Measurements from ENCODE around the gene E2F4. TPM values are rescaled to one million over a fixed set of nuclear protein-coding genes. Genes with fewer than 3 reads are reported as not detected.

The E2F4 gene
- total and polyA plus RNA-seq, 2 of the 13 experiments (the other 11 are each of a cell fraction or from before 2014, with no cell fraction given): 84.8 to 91.2 TPM

DNA sequence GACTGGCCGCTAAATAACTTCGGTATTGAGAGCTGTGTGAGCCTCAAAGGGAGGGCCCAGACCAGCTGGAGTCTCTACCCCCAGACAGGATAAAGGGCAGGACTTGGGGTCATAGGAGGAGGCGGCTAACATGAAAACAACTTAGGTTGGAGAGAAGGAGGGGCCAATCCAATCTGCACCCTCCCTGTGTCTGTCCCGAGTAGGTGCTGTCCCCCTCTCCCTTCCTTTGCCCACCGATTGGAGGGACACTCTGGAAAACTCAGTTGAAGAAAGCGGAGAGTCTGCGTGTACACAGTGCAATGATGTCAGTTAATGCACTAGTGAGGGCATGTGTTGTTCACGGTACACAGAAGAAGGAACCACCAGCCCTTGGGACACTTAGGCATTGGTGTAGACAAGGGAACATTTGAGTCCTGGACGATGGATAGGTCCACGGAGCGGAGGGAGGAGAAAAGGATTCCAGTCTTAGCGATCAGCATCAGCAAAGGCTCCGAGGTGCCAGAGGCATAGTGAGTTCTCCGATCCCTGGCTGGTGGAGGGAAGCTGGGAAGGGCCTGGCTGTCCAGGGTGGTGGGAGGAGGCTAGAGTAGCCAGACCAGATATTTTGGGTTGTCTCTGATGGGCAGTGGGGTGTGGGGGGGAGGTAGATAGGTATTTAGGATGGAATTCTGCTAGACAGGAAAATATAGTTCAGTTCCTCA, 20.9 kb upstream of the E2F4 start (continued):
- peak; percentile 50; the same call in 1 of the 2 replicates for TF ChIP-seq PREB (CRISPR knock-in tag; IDR thresholded peaks at IDR 0.05)
- TF ChIP-seq ZNF761 (CRISPR knock-in tag; conservative IDR thresholded peaks at IDR 0.05): no peak
- TF ChIP-seq IRF1 (CRISPR knock-in tag; IDR thresholded peaks at IDR 0.05; ENCODE audit: low read depth): 0 out of 2 replicates have a peak, but pooled peaks have one; percentile 45
- TF ChIP-seq, protein P1, sequence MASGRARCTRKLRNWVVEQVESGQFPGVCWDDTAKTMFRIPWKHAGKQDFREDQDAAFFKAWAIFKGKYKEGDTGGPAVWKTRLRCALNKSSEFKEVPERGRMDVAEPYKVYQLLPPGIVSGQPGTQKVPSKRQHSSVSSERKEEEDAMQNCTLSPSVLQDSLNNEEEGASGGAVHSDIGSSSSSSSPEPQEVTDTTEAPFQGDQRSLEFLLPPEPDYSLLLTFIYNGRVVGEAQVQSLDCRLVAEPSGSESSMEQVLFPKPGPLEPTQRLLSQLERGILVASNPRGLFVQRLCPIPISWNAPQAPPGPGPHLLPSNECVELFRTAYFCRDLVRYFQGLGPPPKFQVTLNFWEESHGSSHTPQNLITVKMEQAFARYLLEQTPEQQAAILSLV (CRISPR knock-in tag; IDR thresholded peaks at IDR 0.05; ENCODE audit: borderline replicate concordance): no peak; the same call in 1 of the 2 replicates
- no peak for TF ChIP-seq AHDC1 (CRISPR knock-in tag; IDR thresholded peaks at IDR 0.05; ENCODE audit: borderline replicate concordance)
- TF ChIP-seq ZNF589 (CRISPR knock-in tag; conservative IDR thresholded peaks at IDR 0.05): peak; percentile 82; the same call in 1 of the 2 replicates
- no peak for TF ChIP-seq GABPA (IDR thresholded peaks at IDR 0.05; ENCODE audit: low read depth, low read length)
- TF ChIP-seq GABPA (CRISPR knock-in tag; IDR thresholded peaks at IDR 0.05; ENCODE audit: low read depth): no peak
- no peak for TF ChIP-seq ZNF615 (CRISPR knock-in tag; IDR thresholded peaks at IDR 0.05; ENCODE audit: borderline replicate concordance)
- TF ChIP-seq ZNF407 (CRISPR knock-in tag; IDR thresholded peaks at IDR 0.05; ENCODE audit: not compliant biosample characterization): no peak
- no peak for TF ChIP-seq HNF4A (CRISPR knock-in tag; IDR thresholded peaks at IDR 0.05)
